HL-60 (cell line): ENCODE results near the gene SLC1A5.

Source experiments
- DNase-seq, 2 experiments: peaks; one replicate each; pipeline ENCODE4 v3.0.0-alpha.2; 2010 to 2020; ENCODE audit warnings: low read depth in 1 of 2, low spot score in 1 of 2
- H3K27ac ChIP-seq: fragments of 250-450 bp; sonication (Bioruptor Pico); replicated peaks from 2 replicates; pipeline ENCODE4 v1.5.1; 2020; ENCODE audit warnings: mild to moderate bottlenecking, moderate library complexity
- H3K27me3 ChIP-seq: fragments of 250-450 bp; sonication (Bioruptor Pico); 2 replicates; pipeline ENCODE4 v1.5.1; 2021; ENCODE audit warnings: mild to moderate bottlenecking, moderate library complexity; ENCODE audit not compliant: insufficient read depth, poor library complexity, severe bottlenecking
- H3K4me3 ChIP-seq: replicated peaks from 2 replicates; pipeline ENCODE4 v1.5.1; 2011; ENCODE audit warnings: mild to moderate bottlenecking, control low read depth, low read length; ENCODE audit not compliant: insufficient read depth
- GABPA ChIP-seq: IDR thresholded peaks from 2 replicates; pipeline ENCODE4 v1.6.1; 2012; ENCODE audit warnings: low read depth
- POLR2AphosphoS5 ChIP-seq: IDR thresholded peaks from 2 replicates; pipeline ENCODE4 v1.6.1; 2012; ENCODE audit warnings: low read depth
- SPI1 ChIP-seq: IDR thresholded peaks from 2 replicates; pipeline ENCODE4 v1.6.1; 2012; ENCODE audit warnings: low read depth, mild to moderate bottlenecking, borderline replicate concordance
- TF ChIP-seq, protein P1 (sequence below): IDR thresholded peaks from one replicate; pipeline ENCODE4 v1.5.1; 2011; ENCODE audit warnings: low read length, control low read depth, inconsistent platforms; ENCODE audit not compliant: insufficient read depth
- TF ChIP-seq, protein P2 (sequence below): IDR thresholded peaks from 2 replicates; pipeline ENCODE4 v1.6.1; 2012; ENCODE audit warnings: low read depth; ENCODE audit not compliant: insufficient replicate concordance

The SLC1A5 gene

DNA sequence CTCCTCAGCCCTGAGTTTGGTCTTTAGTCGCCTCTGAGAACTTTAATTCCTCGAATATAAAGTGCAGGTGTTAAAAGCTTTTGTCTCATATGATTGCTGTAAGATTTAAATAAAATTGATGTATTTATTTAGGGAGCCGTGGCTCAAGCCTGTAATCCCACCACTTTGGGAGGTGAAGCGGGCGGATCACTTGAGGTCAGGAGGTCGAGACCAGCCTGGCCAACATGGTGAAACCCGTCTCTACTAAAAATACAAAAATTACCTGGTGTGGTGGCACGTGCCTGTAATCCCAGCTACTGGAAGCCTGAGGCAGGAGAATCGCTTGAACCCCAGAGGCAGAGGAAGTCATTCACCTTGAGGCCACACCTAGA lies 559 bp upstream of the SLC1A5 start:
- no peak for DNase-seq
- Histone ChIP-seq H3K27me3 (no peaks in the 10 kb centered on the region), H3K4me3 (no peak overlapping the region), H3K27ac (peak overlapping the region; percentile 43)
- TF ChIP-seq, protein P1, sequence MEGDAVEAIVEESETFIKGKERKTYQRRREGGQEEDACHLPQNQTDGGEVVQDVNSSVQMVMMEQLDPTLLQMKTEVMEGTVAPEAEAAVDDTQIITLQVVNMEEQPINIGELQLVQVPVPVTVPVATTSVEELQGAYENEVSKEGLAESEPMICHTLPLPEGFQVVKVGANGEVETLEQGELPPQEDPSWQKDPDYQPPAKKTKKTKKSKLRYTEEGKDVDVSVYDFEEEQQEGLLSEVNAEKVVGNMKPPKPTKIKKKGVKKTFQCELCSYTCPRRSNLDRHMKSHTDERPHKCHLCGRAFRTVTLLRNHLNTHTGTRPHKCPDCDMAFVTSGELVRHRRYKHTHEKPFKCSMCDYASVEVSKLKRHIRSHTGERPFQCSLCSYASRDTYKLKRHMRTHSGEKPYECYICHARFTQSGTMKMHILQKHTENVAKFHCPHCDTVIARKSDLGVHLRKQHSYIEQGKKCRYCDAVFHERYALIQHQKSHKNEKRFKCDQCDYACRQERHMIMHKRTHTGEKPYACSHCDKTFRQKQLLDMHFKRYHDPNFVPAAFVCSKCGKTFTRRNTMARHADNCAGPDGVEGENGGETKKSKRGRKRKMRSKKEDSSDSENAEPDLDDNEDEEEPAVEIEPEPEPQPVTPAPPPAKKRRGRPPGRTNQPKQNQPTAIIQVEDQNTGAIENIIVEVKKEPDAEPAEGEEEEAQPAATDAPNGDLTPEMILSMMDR, result no peak
- no peak for TF ChIP-seq GABPA
- TF ChIP-seq, protein P2, sequence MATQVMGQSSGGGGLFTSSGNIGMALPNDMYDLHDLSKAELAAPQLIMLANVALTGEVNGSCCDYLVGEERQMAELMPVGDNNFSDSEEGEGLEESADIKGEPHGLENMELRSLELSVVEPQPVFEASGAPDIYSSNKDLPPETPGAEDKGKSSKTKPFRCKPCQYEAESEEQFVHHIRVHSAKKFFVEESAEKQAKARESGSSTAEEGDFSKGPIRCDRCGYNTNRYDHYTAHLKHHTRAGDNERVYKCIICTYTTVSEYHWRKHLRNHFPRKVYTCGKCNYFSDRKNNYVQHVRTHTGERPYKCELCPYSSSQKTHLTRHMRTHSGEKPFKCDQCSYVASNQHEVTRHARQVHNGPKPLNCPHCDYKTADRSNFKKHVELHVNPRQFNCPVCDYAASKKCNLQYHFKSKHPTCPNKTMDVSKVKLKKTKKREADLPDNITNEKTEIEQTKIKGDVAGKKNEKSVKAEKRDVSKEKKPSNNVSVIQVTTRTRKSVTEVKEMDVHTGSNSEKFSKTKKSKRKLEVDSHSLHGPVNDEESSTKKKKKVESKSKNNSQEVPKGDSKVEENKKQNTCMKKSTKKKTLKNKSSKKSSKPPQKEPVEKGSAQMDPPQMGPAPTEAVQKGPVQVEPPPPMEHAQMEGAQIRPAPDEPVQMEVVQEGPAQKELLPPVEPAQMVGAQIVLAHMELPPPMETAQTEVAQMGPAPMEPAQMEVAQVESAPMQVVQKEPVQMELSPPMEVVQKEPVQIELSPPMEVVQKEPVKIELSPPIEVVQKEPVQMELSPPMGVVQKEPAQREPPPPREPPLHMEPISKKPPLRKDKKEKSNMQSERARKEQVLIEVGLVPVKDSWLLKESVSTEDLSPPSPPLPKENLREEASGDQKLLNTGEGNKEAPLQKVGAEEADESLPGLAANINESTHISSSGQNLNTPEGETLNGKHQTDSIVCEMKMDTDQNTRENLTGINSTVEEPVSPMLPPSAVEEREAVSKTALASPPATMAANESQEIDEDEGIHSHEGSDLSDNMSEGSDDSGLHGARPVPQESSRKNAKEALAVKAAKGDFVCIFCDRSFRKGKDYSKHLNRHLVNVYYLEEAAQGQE, result no peak

DNA sequence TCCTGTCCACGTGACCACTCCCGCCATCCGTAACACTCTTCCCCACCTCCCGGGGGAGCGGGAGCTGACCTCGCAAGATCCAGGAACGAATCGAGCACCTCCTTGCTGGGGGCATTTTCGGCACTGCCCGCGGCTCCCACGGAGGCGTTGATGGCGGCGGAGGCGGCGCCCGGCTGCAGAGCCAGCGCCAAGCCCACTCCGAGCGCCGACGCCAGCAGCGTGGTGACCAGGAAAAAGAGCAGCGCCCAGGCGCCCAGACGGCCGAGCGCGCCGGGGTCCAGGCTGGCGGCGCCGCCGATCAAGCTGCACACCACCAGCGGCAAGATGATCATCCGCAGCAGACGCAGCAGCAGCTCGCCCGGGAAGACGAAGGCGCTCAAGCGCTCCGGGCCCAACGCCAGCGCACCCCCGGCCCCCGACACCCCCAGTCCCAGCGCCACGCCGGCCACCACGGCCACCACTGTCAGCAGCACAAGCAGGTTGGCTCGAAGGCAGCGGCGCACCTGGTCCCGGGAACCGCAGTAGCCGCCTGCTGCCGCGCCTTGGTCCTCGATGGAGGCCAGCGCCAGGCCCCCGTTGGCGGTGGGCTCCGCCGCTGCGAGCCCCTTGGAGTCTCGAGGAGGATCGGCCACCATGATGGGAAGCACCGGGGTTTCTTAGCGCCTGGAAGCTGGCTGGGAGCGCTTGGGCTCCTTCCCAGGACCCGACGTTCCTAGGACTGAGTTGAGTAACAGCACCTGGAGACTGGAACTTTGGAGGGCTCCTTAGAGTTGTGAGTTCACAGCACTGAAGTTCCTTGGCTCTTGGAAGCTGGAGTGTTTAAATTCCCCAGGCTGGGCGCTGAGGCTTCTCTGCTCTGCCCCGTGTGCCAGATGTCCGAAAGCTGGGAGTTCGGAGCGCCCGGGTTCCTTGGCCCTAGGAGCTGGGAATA lies 798 bp downstream of the SLC1A5 start:
- TF ChIP-seq SPI1, result no peak
- TF ChIP-seq, protein P1, result no peak
- TF ChIP-seq POLR2AphosphoS5, result no peak
- no peak for TF ChIP-seq GABPA
- TF ChIP-seq, protein P2, result no peak
- peak; percentile 64 to 75 for DNase-seq
- peak overlapping the region; percentile 96 for H3K27ac ChIP-seq

DNA sequence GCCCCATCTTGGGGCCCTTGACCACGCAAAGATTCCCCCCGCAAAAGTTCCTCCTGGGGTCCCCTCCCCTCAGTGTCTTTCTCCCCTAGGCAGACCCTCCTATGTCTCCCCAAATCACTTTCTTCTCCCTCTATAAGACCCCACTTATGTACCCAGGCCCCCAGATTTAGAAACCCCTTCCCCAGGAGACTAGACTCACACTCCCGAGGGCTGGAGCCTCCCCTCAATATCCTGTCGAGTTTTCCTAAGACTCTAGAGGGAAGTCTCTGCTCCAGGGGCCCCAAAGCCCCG lies 1.4 kb downstream of the SLC1A5 start:
- DNase-seq, result no peak
- Histone ChIP-seq H3K4me3 (peak overlapping the region; percentile 88), H3K27ac (peak overlapping the region; percentile 96), H3K27me3 (no peaks in the 10 kb centered on the region)
- no peak for TF ChIP-seq SPI1
- TF ChIP-seq, protein P2, result no peak
- no peak for TF ChIP-seq GABPA
- TF ChIP-seq, protein P1, result no peak
- TF ChIP-seq POLR2AphosphoS5, result no peak

More for the DNA sequence above, 798 bp downstream of the SLC1A5 start:
- H3K4me3 ChIP-seq, result peak overlapping the region; percentile 88
- H3K27me3 ChIP-seq, result no peaks in the 10 kb centered on the region
